BLaER1 (cell line): ENCODE results near the gene CHAC1.

Experiments used
- H3K27ac ChIP-seq: shearing (Covaris generic); formaldehyde crosslinking; 2 replicates; pipeline ENCODE4 v1.8.1; 2022
- H3K27me3 ChIP-seq: shearing (Covaris generic); formaldehyde crosslinking; 2 replicates; pipeline ENCODE4 v1.8.1; 2022
- H3K36me3 ChIP-seq: shearing (Covaris generic); formaldehyde crosslinking; 2 replicates; pipeline ENCODE4 v1.8.1; 2022
- H3K4me1 ChIP-seq: shearing (Covaris generic); formaldehyde crosslinking; 2 replicates; pipeline ENCODE4 v1.8.1; 2022
- H3K4me2 ChIP-seq: shearing (Covaris generic); formaldehyde crosslinking; 2 replicates; pipeline ENCODE4 v1.8.1; 2022
- H3K4me3 ChIP-seq: shearing (Covaris generic); formaldehyde crosslinking; 2 replicates; pipeline ENCODE4 v1.8.1; 2022
- H3K9ac ChIP-seq: shearing (Covaris generic); formaldehyde crosslinking; 2 replicates; pipeline ENCODE4 v1.8.1; 2022
- H3K9me3 ChIP-seq: shearing (Covaris generic); formaldehyde crosslinking; 2 replicates; pipeline ENCODE4 v1.8.1; 2022
- H4K20me1 ChIP-seq: shearing (Covaris generic); formaldehyde crosslinking; 2 replicates; pipeline ENCODE4 v1.8.1; 2022
- Cebpa-rat ChIP-seq: shearing (Covaris generic); IDR thresholded peaks from 2 replicates; pipeline ENCODE4 v1.8.1; 2022

The CHAC1 gene, protein sequence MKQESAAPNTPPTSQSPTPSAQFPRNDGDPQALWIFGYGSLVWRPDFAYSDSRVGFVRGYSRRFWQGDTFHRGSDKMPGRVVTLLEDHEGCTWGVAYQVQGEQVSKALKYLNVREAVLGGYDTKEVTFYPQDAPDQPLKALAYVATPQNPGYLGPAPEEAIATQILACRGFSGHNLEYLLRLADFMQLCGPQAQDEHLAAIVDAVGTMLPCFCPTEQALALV

GRCh38 chr15:40952901-40953712, at the start of gene CHAC1:
CHAC1 (plus strand) TSS chr15:40953471; CDS start chr15:40953584, 113 bp downstream.
- TF ChIP-seq Cebpa-rat: peak; percentile 100
- Histone ChIP-seq H4K20me1 (peaks cover 33% of the 10 kb centered on the region; the same call in 1 of the 2 replicates), H3K36me3 (peaks cover 24% of the 10 kb centered on the region), H3K4me2 (peak within 1 kb of the TSS; percentile 88), H3K4me3 (peak within 1 kb of the TSS; percentile 79), H3K27ac (peak within 1 kb of the TSS; percentile 94), H3K27me3 (no peaks in the 10 kb centered on the region), H3K9me3 (no peaks in the 10 kb centered on the region), H3K9ac (peak within 1 kb of the TSS; percentile 85), H3K4me1 (peaks cover 70% of the 10 kb centered on the region)

DNA sequence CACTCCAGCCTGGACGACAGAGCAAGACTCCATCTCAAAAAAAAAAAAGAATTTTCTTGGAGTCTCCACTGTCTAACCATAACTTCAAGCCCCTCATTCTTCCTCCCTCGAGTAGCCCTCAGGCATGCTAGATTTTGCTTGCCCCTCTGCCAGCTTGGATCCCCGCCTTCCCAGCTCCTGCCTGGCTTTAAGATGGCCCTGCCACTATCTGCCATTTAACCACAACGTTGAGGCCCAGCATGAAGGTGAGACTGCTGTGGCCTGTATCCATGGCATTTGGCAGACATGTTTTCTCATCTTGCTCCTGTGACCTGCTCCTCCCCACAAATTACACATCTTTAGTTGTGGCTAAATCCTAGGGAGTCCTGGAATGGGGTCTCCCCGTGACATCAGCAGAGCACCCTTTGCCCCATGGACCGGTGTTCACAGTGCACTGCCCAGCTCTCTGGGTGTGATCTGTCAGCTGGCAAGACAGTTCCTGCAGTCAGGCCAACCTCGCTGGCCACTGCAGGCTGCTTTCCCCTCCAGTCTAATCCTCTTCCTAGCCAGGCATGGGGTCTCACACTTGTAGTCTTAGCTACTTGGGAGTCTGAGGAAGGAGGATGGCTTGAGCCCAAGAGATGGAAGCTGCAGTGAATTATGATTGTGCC, 48.6 kb upstream of the CHAC1 start:
- no peaks in the 10 kb centered on the region for H3K27me3 ChIP-seq
- peaks cover 44% of the 10 kb centered on the region for H4K20me1 ChIP-seq
- H3K9me3 ChIP-seq: no peaks in the 10 kb centered on the region
- peak overlapping the region; percentile 77 for H3K9ac ChIP-seq
- H3K4me2 ChIP-seq: peak overlapping the region; percentile 93
- H3K4me3 ChIP-seq: 0 out of 2 replicates have a peak overlapping the region, but pooled peaks have one; percentile 8
- peaks cover 97% of the 10 kb centered on the region for H3K4me1 ChIP-seq
- peak overlapping the region; percentile 95 for H3K27ac ChIP-seq
- H3K36me3 ChIP-seq: peaks cover 47% of the 10 kb centered on the region
- no peak for TF ChIP-seq Cebpa-rat

- H3K27ac ChIP-seq: peak overlapping the region; percentile 95
- peak overlapping the region; percentile 87 for H3K9ac ChIP-seq
- no peak for TF ChIP-seq Cebpa-rat
- peak overlapping the region; percentile 68 for H3K4me3 ChIP-seq
- peaks cover 31% of the 10 kb centered on the region for H3K36me3 ChIP-seq
- peak overlapping the region; percentile 93 for H3K4me2 ChIP-seq
- H3K4me1 ChIP-seq: peaks cover 97% of the 10 kb centered on the region
- peaks cover 27% of the 10 kb centered on the region for H4K20me1 ChIP-seq
- H3K27me3 ChIP-seq: no peaks in the 10 kb centered on the region
- H3K9me3 ChIP-seq: no peaks in the 10 kb centered on the region
Measured at GRCh38 chr15:40906091-40906990, 46.9 kb upstream of the CHAC1 start.

GRCh38 chr15:40906991-40907802, 46.1 kb upstream of the CHAC1 start:
- Histone ChIP-seq H4K20me1 (peaks cover 27% of the 10 kb centered on the region), H3K4me3 (peak overlapping the region; percentile 68), H3K27ac (peak overlapping the region; percentile 95), H3K4me1 (peaks cover 97% of the 10 kb centered on the region), H3K36me3 (peaks cover 22% of the 10 kb centered on the region), H3K9ac (peak overlapping the region; percentile 87), H3K9me3 (no peaks in the 10 kb centered on the region), H3K27me3 (no peaks in the 10 kb centered on the region), H3K4me2 (peak overlapping the region; percentile 93)
- TF ChIP-seq Cebpa-rat: no peak

- TF ChIP-seq Cebpa-rat: no peak
Measured at GRCh38 chr15:40908095-40908494, 45.2 kb upstream of the CHAC1 start.

DNA sequence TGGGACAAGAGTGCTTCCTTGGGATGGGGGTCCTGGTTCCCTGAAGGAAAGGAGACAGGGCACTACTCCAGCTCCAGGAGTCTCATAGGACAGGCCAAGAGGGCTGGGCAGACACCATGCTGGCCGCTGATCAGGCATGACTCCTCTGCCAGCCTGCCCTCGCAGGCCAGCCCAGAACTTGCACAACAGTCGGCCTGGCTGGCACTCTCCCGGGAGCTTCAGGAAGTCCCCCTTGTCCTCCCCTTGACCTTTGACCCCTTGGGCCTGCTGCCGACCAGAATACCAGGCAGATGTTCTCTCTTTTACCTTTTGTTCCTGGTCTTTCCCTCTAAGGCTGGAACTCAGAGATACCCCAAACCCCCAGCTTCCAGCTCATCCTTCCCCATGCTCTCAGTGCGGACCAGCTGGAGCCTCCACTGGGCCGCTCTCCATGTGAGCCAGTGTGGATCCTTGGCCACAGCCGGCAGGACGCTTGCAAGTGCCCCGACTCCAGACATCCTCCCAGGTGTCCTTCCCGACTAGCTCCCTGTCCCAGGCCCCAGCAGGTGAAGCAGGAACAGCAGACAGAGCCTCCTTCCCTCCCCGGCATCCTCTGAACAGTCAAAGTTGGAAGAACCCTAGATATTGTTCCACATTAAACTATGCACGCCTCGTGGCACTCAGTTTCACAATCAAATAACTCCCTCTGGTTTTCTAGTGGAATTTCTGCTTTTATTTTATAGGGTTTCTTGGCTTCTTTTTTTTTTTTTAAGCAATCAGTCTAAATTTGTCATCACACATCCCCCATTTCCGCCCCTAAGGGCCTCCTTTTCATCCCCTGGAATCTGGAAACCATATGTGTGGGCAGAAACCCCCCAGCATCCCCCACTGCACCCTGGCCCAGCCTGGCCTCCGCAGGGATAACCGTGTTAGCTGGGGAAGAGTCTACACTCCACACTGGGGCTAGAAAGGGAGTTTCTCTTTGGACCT, 43.3 kb upstream of the CHAC1 start:
- H3K4me3 ChIP-seq: 0 out of 2 replicates have a peak overlapping the region, but pooled peaks have one; percentile 20
- no peaks in the 10 kb centered on the region for H3K27me3 ChIP-seq
- peak overlapping the region; percentile 95 for H3K27ac ChIP-seq
- no peaks in the 10 kb centered on the region for H3K9me3 ChIP-seq
- H4K20me1 ChIP-seq: peaks cover under 1% of the 10 kb centered on the region; the same call in 1 of the 2 replicates
- H3K9ac ChIP-seq: peak overlapping the region; percentile 73
- peak overlapping the region; percentile 93 for H3K4me2 ChIP-seq
- no peak for TF ChIP-seq Cebpa-rat
- H3K36me3 ChIP-seq: peaks cover under 1% of the 10 kb centered on the region; the same call in 1 of the 2 replicates
- H3K4me1 ChIP-seq: peaks cover 93% of the 10 kb centered on the region

More at GRCh38 chr15:40908095-40908494, 45.2 kb upstream of the CHAC1 start:
- no peak overlapping the region for H3K4me3 ChIP-seq
- peaks cover 14% of the 10 kb centered on the region for H3K36me3 ChIP-seq
- H3K9ac ChIP-seq: peak overlapping the region; percentile 87; the same call in 1 of the 2 replicates
- H3K27ac ChIP-seq: peak overlapping the region; percentile 95
- no peaks in the 10 kb centered on the region for H3K27me3 ChIP-seq
- peak overlapping the region; percentile 93 for H3K4me2 ChIP-seq
- peaks cover 97% of the 10 kb centered on the region for H3K4me1 ChIP-seq
- H3K9me3 ChIP-seq: no peaks in the 10 kb centered on the region
- H4K20me1 ChIP-seq: peaks cover 18% of the 10 kb centered on the region

DNA sequence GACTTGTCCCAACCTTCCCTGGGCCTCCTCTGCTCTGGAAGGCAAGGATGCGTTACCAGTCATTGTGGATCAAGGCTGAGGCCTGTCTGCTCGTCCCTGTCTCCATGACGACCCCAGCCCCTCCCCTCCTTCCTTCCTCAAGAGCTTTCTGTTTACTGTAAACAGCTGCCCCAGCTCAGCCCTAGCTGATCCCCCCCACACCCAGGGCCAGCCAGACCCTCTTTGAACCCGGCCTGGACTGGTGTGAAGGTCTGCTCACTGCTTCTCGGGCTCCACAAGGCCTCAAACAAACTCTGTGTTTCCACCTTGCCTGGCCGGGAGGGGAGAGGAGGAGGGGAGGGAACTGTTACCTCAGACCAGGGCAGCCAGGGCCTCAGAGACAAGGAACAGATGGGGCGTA, 42.1 kb upstream of the CHAC1 start:
- no peaks in the 10 kb centered on the region for H4K20me1 ChIP-seq
- H3K9me3 ChIP-seq: no peaks in the 10 kb centered on the region
- no peak for TF ChIP-seq Cebpa-rat
- H3K4me1 ChIP-seq: peaks cover 93% of the 10 kb centered on the region
- H3K4me2 ChIP-seq: peak overlapping the region; percentile 93
- peak overlapping the region; percentile 95 for H3K27ac ChIP-seq
- no peaks in the 10 kb centered on the region for H3K36me3 ChIP-seq
- H3K27me3 ChIP-seq: no peaks in the 10 kb centered on the region
- H3K4me3 ChIP-seq: 0 out of 2 replicates have a peak overlapping the region, but pooled peaks have one; percentile 20
- H3K9ac ChIP-seq: peak overlapping the region; percentile 73
